ENCODE measurements around the gene POLDIP2.

The POLDIP2 gene

DNA sequence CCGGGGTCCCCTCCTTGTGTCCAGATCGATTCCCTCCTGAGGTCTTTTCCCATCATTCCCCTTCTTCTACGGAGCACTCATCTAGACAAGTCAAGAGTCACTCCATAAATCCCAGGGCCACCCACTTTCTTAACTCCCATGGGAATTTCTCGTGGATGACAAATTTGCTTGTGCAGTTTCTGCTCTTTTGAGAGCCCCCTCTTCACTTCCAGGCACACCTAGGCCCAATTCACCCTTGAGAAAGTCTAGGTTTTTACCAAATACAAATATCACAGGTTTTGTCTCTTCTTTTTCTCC lies 522 bp upstream of the POLDIP2 start:
- DNase-seq (ENCODE audit: insufficient read length) (no peak), FAIRE-seq (no peak)
- TF ChIP-seq TAF1 (IDR thresholded peaks at IDR 0.05; ENCODE audit: borderline replicate concordance, low read depth, low read length) (no peak), POLR2A (IDR thresholded peaks at IDR 0.05; ENCODE audit: low read depth, low read length) (no peak), POLR2AphosphoS5 (IDR thresholded peaks at IDR 0.05; ENCODE audit: low read depth, low read length) (no peak)

DNA sequence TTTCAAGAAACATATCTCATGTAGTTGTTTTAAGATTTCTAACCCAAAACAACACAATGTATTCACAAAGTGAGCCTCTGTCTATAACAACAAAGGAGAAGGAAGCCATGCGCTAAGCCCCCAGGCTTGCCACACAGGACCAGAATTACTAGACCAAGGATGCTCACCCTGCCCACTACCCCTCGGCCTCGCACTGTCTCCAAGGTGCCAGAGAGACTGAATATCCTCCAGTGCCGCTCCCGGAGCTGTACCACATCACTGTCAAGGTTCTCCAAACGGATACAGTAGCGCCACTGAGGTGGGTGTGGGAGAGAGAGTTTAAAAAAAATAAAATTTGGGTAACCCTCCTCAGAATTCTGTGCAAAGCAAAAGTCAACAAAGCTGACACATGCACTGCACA lies 7.1 kb downstream of the POLDIP2 start:
- TF ChIP-seq POLR2A (IDR thresholded peaks at IDR 0.05; ENCODE audit: low read depth, low read length) (no peak), TAF1 (IDR thresholded peaks at IDR 0.05; ENCODE audit: borderline replicate concordance, low read depth, low read length) (no peak), POLR2AphosphoS5 (IDR thresholded peaks at IDR 0.05; ENCODE audit: low read depth, low read length) (no peak)
- no peak for FAIRE-seq
- DNase-seq (ENCODE audit: insufficient read length): no peak

GRCh38 chr17:28348979-28349378 lies 8.3 kb downstream of the POLDIP2 start:
- FAIRE-seq (no peak), DNase-seq (ENCODE audit: insufficient read length) (no peak)
- TF ChIP-seq POLR2AphosphoS5 (IDR thresholded peaks at IDR 0.05; ENCODE audit: low read depth, low read length) (no peak), TAF1 (IDR thresholded peaks at IDR 0.05; ENCODE audit: borderline replicate concordance, low read depth, low read length) (no peak), POLR2A (IDR thresholded peaks at IDR 0.05; ENCODE audit: low read depth, low read length) (no peak)

GRCh38 chr17:28347261-28347891 lies 10.0 kb downstream of the POLDIP2 start:
- TF ChIP-seq POLR2AphosphoS5 (IDR thresholded peaks at IDR 0.05; ENCODE audit: low read depth, low read length): 0 out of 2 replicates have a peak, but pooled peaks have one; percentile 29
- no peak for TF ChIP-seq POLR2A (IDR thresholded peaks at IDR 0.05; ENCODE audit: low read depth, low read length)
- TF ChIP-seq TAF1 (IDR thresholded peaks at IDR 0.05; ENCODE audit: borderline replicate concordance, low read depth, low read length): no peak
- FAIRE-seq: no peak
- no peak for DNase-seq (ENCODE audit: insufficient read length)

GRCh38 chr17:28346746-28347246 lies 10.5 kb downstream of the POLDIP2 start:
- no peak for FAIRE-seq
- DNase-seq (ENCODE audit: insufficient read length): no peak

DNA sequence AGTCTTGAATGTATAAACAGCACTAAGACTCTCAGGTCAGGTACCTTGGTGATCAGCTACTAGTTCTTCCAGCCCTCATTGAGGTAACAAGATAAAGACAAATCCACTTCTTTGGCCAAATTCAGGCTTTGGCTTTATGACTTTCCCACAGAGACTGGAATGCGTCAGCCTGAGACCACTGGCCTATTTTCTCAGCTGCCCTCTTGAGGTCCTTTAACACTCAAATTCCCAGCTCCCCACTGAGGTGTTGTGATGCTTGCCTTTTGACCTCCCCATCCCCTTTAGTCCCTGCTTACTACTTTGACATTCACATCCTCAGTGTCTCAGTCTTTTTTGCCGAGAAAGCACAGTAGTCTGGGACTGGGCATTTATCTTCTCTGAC lies 11.1 kb downstream of the POLDIP2 start:
- no peak for FAIRE-seq
- DNase-seq (ENCODE audit: insufficient read length): no peak
- TF ChIP-seq POLR2A (IDR thresholded peaks at IDR 0.05; ENCODE audit: low read depth, low read length) (no peak), TAF1 (IDR thresholded peaks at IDR 0.05; ENCODE audit: borderline replicate concordance, low read depth, low read length) (no peak), POLR2AphosphoS5 (IDR thresholded peaks at IDR 0.05; ENCODE audit: low read depth, low read length) (no peak)

More at GRCh38 chr17:28346746-28347246, 10.5 kb downstream of the POLDIP2 start:
- TF ChIP-seq POLR2A (IDR thresholded peaks at IDR 0.05; ENCODE audit: low read depth, low read length): no peak
- no peak for TF ChIP-seq POLR2AphosphoS5 (IDR thresholded peaks at IDR 0.05; ENCODE audit: low read depth, low read length)
- no peak for TF ChIP-seq TAF1 (IDR thresholded peaks at IDR 0.05; ENCODE audit: borderline replicate concordance, low read depth, low read length)

- FAIRE-seq (no peak), DNase-seq (ENCODE audit: insufficient read length) (no peak)
- peak; percentile 48; the same call in 1 of the 2 replicates for TF ChIP-seq POLR2AphosphoS5 (IDR thresholded peaks at IDR 0.05; ENCODE audit: low read depth, low read length)
- TF ChIP-seq TAF1 (IDR thresholded peaks at IDR 0.05; ENCODE audit: borderline replicate concordance, low read depth, low read length): no peak
- TF ChIP-seq POLR2A (IDR thresholded peaks at IDR 0.05; ENCODE audit: low read depth, low read length): no peak
Measured at GRCh38 chr17:28345419-28346198, 11.7 kb downstream of the POLDIP2 start.

GRCh38 chr17:28344435-28344901 lies 12.9 kb downstream of the POLDIP2 start:
- FAIRE-seq (no peak), DNase-seq (ENCODE audit: insufficient read length) (no peak)
- TF ChIP-seq POLR2AphosphoS5 (IDR thresholded peaks at IDR 0.05; ENCODE audit: low read depth, low read length) (no peak), POLR2A (IDR thresholded peaks at IDR 0.05; ENCODE audit: low read depth, low read length) (no peak), TAF1 (IDR thresholded peaks at IDR 0.05; ENCODE audit: borderline replicate concordance, low read depth, low read length) (no peak)

- FAIRE-seq: no peak
- DNase-seq (ENCODE audit: insufficient read length): no peak
- peak; percentile 29; the same call in 1 of the 2 replicates for TF ChIP-seq POLR2A (IDR thresholded peaks at IDR 0.05; ENCODE audit: low read depth, low read length)
- no peak; the same call in 1 of the 2 replicates for TF ChIP-seq POLR2AphosphoS5 (IDR thresholded peaks at IDR 0.05; ENCODE audit: low read depth, low read length)
Measured at GRCh38 chr17:28344011-28344410, 13.3 kb downstream of the POLDIP2 start.

DNA sequence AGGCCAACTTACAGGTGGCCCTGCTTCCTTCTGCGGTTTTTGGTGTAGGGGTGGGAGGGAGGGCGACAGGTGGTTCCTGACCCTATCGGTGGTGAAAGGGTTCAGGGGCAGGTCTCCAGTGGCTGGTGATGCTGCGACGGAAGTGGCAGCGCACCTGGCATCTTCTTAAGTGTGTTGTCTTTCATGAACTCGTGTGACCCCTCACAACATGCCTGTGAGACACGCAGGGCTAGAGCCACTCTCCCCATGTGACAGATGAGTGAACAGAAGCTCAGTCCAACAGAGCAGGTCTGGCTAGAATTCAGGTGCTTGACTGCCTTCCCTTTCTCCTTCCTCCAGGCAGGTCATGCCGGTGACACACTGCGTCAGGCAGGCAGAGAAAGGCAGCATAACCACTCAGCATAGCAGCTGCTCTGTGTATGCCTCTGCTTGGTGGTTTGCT lies 13.8 kb downstream of the POLDIP2 start:
- TF ChIP-seq POLR2AphosphoS5 (IDR thresholded peaks at IDR 0.05; ENCODE audit: low read depth, low read length): no peak

GRCh38 chr17:28342313-28342712 lies 15.0 kb downstream of the POLDIP2 start:
- TF ChIP-seq TAF1 (IDR thresholded peaks at IDR 0.05; ENCODE audit: borderline replicate concordance, low read depth, low read length): no peak
- no peak for TF ChIP-seq POLR2AphosphoS5 (IDR thresholded peaks at IDR 0.05; ENCODE audit: low read depth, low read length)
- no peak for TF ChIP-seq POLR2A (IDR thresholded peaks at IDR 0.05; ENCODE audit: low read depth, low read length)
- FAIRE-seq (no peak), DNase-seq (ENCODE audit: insufficient read length) (no peak)

More for the DNA sequence above, 13.8 kb downstream of the POLDIP2 start:
- DNase-seq (ENCODE audit: insufficient read length) (no peak), FAIRE-seq (no peak)

DNA sequence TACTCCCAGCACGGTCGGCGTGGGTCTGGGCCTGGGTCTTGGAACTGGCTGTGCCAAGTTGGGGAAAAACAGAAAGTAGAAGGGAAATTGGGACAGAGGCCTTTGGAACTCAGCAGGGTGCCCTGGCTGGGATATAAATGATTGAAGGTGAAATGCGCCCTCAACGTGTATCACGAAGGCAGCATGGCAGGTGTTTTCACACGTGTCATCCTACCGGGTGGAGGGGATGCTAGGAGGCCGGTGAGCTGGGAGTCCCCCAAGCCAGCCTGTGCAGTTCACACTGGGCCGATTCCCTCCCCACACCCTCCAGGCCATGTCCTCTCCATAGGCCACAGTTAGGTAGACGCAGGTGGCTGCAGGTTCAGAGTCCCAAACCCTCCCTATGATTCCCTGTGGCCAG lies 15.8 kb downstream of the POLDIP2 start:
- no peak for TF ChIP-seq POLR2A (IDR thresholded peaks at IDR 0.05; ENCODE audit: low read depth, low read length)
- TF ChIP-seq TAF1 (IDR thresholded peaks at IDR 0.05; ENCODE audit: borderline replicate concordance, low read depth, low read length): no peak
- no peak for TF ChIP-seq POLR2AphosphoS5 (IDR thresholded peaks at IDR 0.05; ENCODE audit: low read depth, low read length)
- no peak for DNase-seq (ENCODE audit: insufficient read length)
- FAIRE-seq: no peak
